Aorta (tissue), 5 donors: ENCODE data around the gene SPAG16. TPM values are rescaled to one million over a fixed set of nuclear protein-coding genes. Genes with fewer than 3 reads are reported as not detected.

ENCODE experiments used
- ATAC-seq: fragments of 200-7000 bp; cut with Tn5 transposase; one replicate; pipeline ENCODE4 v1.9.1; 2022; ENCODE audit warnings: moderate library complexity; ENCODE audit not compliant: low FRiP score
- DNase-seq, 2 donors: peaks; one replicate each; pipeline ENCODE4 v3.0.0-alpha.2; 2020
- H3K27ac ChIP-seq, 2 donors: one replicate each; pipeline ENCODE4 v1.5.1; 2013; ENCODE audit warnings: low read length in 2 of 2, mild to moderate bottlenecking in 2 of 2, moderate library complexity in 2 of 2, control low read depth in 1 of 2, inconsistent platforms in 1 of 2, low read depth in 1 of 2
- H3K27me3 ChIP-seq, 2 donors: one replicate each; pipeline ENCODE4 v1.6.1; 2013; ENCODE audit warnings: control low read depth in 1 of 2, low read length in 1 of 2, mild to moderate bottlenecking in 1 of 2, moderate library complexity in 1 of 2; ENCODE audit not compliant: insufficient read depth in 2 of 2, control insufficient read depth in 1 of 2
- H3K36me3 ChIP-seq, 2 donors: one replicate each; pipeline ENCODE4 v1.6.1; 2013; ENCODE audit warnings: control low read depth in 1 of 2, low read length in 1 of 2, mild to moderate bottlenecking in 1 of 2; ENCODE audit not compliant: insufficient read depth in 2 of 2, control insufficient read depth in 1 of 2
- H3K4me1 ChIP-seq, 2 donors: one replicate each; pipeline ENCODE4 v1.6.1; 2013; ENCODE audit warnings: low read length in 2 of 2, control low read depth in 1 of 2, mild to moderate bottlenecking in 1 of 2, moderate library complexity in 1 of 2; ENCODE audit not compliant: insufficient read depth in 2 of 2, control insufficient read depth in 1 of 2
- H3K4me3 ChIP-seq, 2 donors: one replicate each; pipeline ENCODE4 v1.5.1; 2013; ENCODE audit warnings: low read length in 2 of 2, control low read depth in 1 of 2, mild to moderate bottlenecking in 1 of 2
- H3K9me3 ChIP-seq: one replicate; pipeline ENCODE4 v1.6.1; 2013; ENCODE audit warnings: mild to moderate bottlenecking, low read length; ENCODE audit not compliant: control insufficient read depth
- WGBS, 2 donors: extraction: QIAGEN DNeasy Blood & Tissue Kit; methylation state at CpG; one replicate each; pipeline ENCODE4 v1.1.7; 2013; 5-methylcytosine and 5-hydroxymethylcytosine counted together
- intact Hi-C, 2 donors: fragments of 100-400 bp; cut with DNase I; formaldehyde crosslinking; loops; one replicate each; pipeline versions ENCODE4 v1.14.2 to v1.15.0; 2022
- polyA plus RNA-seq, 2 donors: library from polyadenylated mRNA; stranded (reverse); fragments of 200-250 nt; gene quantifications; one replicate each; pipeline ENCODE4 v1.2.3, GENCODE V29; 2013
- total RNA-seq, 2 donors: library from RNA; stranded (reverse); fragmentation: NEBNext Ultra II Directional; extraction: Animal tissue kit (Norgen Biotek cat#: 25700); gene quantifications; one replicate each; pipeline ENCODE4 v1.2.1, GENCODE V29; 2021
- donor health status: healthy with polysubstance abuse.
- donor health status: Bipolar disorder and iron deficiency.
- donor health status: DM: no; HTN: no; CAD: no.
- donor health status: DM: no; HTN: no; CAD: no.
- donor health status: DM: yes; HTN: yes; CAD: no.

SPAG16 gene
- total and polyA plus RNA-seq, 4 donors, result 23.7 to 36.1 (median 24.4) TPM

- H3K27ac ChIP-seq, result no peak overlapping the region
These were observed 933.3 kb downstream of the SPAG16 start for GRCh38 chr2:214217599-214217998.

GRCh38 chr2:214220251-214220650 lies 936.0 kb downstream of the SPAG16 start:
- DNase-seq, result no peak
- WGBS, 2 donors, result 60 to 63% methylated on average over 3 of the region's 3 CpGs
- Histone ChIP-seq H3K4me1 (no peaks in the 10 kb centered on the region), H3K9me3 (no peaks in the 10 kb centered on the region), H3K27ac (no peak overlapping the region), H3K36me3 (no peaks in the 10 kb centered on the region), H3K4me3 (no peak overlapping the region), H3K27me3 (peaks cover 0 to 2% of the 10 kb centered on the region in 2 donors)
- ATAC-seq, result no peak
- intact Hi-C loops, result no loop called here

More at GRCh38 chr2:214217599-214217998, 933.3 kb downstream of the SPAG16 start:
- ATAC-seq (no peak), DNase-seq (no peak)
- 72 to 84% methylated on average over 1 of the region's 1 CpG for WGBS, 2 donors
- H3K27me3 ChIP-seq, result peaks cover 0 to 2% of the 10 kb centered on the region in 2 donors
- no peaks in the 10 kb centered on the region for H3K4me1 ChIP-seq
- intact Hi-C loops, result no loop called here
- no peaks in the 10 kb centered on the region for H3K9me3 ChIP-seq
- no peaks in the 10 kb centered on the region for H3K36me3 ChIP-seq
- no peak overlapping the region for H3K4me3 ChIP-seq

GRCh38 chr2:214226061-214226460 lies 941.8 kb downstream of the SPAG16 start:
- H3K4me1 ChIP-seq, result no peaks in the 10 kb centered on the region
- no peak overlapping the region for H3K27ac ChIP-seq
- no peaks in the 10 kb centered on the region for H3K27me3 ChIP-seq
- ATAC-seq, result no peak
- no peak overlapping the region for H3K4me3 ChIP-seq
- no peak for DNase-seq
- 74 to 81% methylated on average over 2 of the region's 2 CpGs for WGBS, 2 donors
- H3K9me3 ChIP-seq, result no peaks in the 10 kb centered on the region
- intact Hi-C loops, result no loop called here
- H3K36me3 ChIP-seq, result no peaks in the 10 kb centered on the region

- no peak for ATAC-seq
- Histone ChIP-seq H3K9me3 (no peaks in the 10 kb centered on the region), H3K4me1 (no peaks in the 10 kb centered on the region), H3K27me3 (no peaks in the 10 kb centered on the region), H3K27ac (no peak overlapping the region), H3K36me3 (no peaks in the 10 kb centered on the region), H3K4me3 (no peak overlapping the region)
- intact Hi-C loops, result no loop called here
- 29 to 39% methylated on average over 2 of the region's 2 CpGs for WGBS, 2 donors
- no peak for DNase-seq
These were observed 948.0 kb downstream of the SPAG16 start for GRCh38 chr2:214232271-214232670.

GRCh38 chr2:214233164-214233563 lies 948.9 kb downstream of the SPAG16 start:
- DNase-seq (no peak), ATAC-seq (no peak)
- Histone ChIP-seq H3K27ac (no peak overlapping the region), H3K36me3 (no peaks in the 10 kb centered on the region), H3K27me3 (no peaks in the 10 kb centered on the region), H3K9me3 (no peaks in the 10 kb centered on the region), H3K4me3 (no peak overlapping the region), H3K4me1 (no peaks in the 10 kb centered on the region)
- intact Hi-C loops, result no loop called here

GRCh38 chr2:214242797-214243196 lies 958.5 kb downstream of the SPAG16 start:
- DNase-seq (no peak), ATAC-seq (no peak)
- H3K4me3 ChIP-seq, result no peak overlapping the region
- H3K27ac ChIP-seq, result no peak overlapping the region
- intact Hi-C loops, result no loop called here
- H3K36me3 ChIP-seq, result no peaks in the 10 kb centered on the region
- H3K9me3 ChIP-seq, result no peaks in the 10 kb centered on the region
- 83 to 86% methylated on average over 1 of the region's 1 CpG for WGBS, 2 donors
- H3K4me1 ChIP-seq, result no peaks in the 10 kb centered on the region
- no peaks in the 10 kb centered on the region for H3K27me3 ChIP-seq

- ATAC-seq (no peak), DNase-seq (no peak)
- intact Hi-C loops, result no loop called here
- 43 to 49% methylated on average over 1 of the region's 1 CpG for WGBS, 2 donors
- Histone ChIP-seq H3K36me3 (no peaks in the 10 kb centered on the region), H3K4me1 (no peaks in the 10 kb centered on the region), H3K4me3 (no peak overlapping the region), H3K9me3 (no peaks in the 10 kb centered on the region), H3K27me3 (no peaks in the 10 kb centered on the region), H3K27ac (no peak overlapping the region)
These were observed 960.6 kb downstream of the SPAG16 start for GRCh38 chr2:214244847-214245246.

GRCh38 chr2:214246417-214246816 lies 962.2 kb downstream of the SPAG16 start:
- Histone ChIP-seq H3K27ac (no peak overlapping the region), H3K4me3 (no peak overlapping the region), H3K36me3 (no peaks in the 10 kb centered on the region), H3K4me1 (no peaks in the 10 kb centered on the region), H3K9me3 (no peaks in the 10 kb centered on the region), H3K27me3 (no peaks in the 10 kb centered on the region)
- ATAC-seq (no peak), DNase-seq (no peak)
- intact Hi-C loops, result no loop called here

- Histone ChIP-seq H3K27me3 (no peaks in the 10 kb centered on the region), H3K4me3 (no peak overlapping the region), H3K27ac (no peak overlapping the region), H3K36me3 (no peaks in the 10 kb centered on the region), H3K9me3 (no peaks in the 10 kb centered on the region), H3K4me1 (no peaks in the 10 kb centered on the region)
- ATAC-seq (no peak), DNase-seq (no peak)
- 91 to 96% methylated on average over 3 of the region's 3 CpGs for WGBS, 2 donors
- intact Hi-C loops, result no loop called here
These were observed 963.3 kb downstream of the SPAG16 start for GRCh38 chr2:214247531-214247930.
